ENCODE measurements around the gene ZNF30.
A peak's percentile ranks its signal among the peaks of the same experiment; 100 is the strongest.
"Not testable (repeated sequence)": the region's sequence is repeated elsewhere in the genome, so short reads cannot be mapped to it uniquely, and the experiment has no call there.

ZNF30 gene
- 3.6 to 4.6 (median 4.3) reads per million in 3 donors for total RNA-seq

GRCh38 chr19:34926685-34927375 lies at the start of gene ZNF30:
TSS of gene ZNF30 (plus strand) at chr19:34926903. CDS start at chr19:34929948, 3,045 bp downstream.
- Histone ChIP-seq H3K36me3 (ENCODE audit: control insufficient read depth, insufficient read depth, low read length) (peaks cover 5% of the 10 kb centered on the region), H3K9me3 (ENCODE audit: control insufficient read depth, low read length) (no peaks in the 10 kb centered on the region), H3K4me1 (ENCODE audit: control insufficient read depth, insufficient read depth, low read length, poor library complexity, severe bottlenecking) (no peaks in the 10 kb centered on the region), H3K27ac (ENCODE audit: insufficient read depth, low read length, poor library complexity, severe bottlenecking) (peak within 1 kb of the TSS; percentile 15), H3K27me3 (replicated peaks; ENCODE audit: control insufficient read depth, insufficient read depth, low read length, poor library complexity, severe bottlenecking) (no peaks in the 10 kb centered on the region), H3K4me3 (ENCODE audit: insufficient read depth, low read depth, low read length, poor library complexity, severe bottlenecking) (peak within 1 kb of the TSS; percentile 72)
- peak; percentile 27 to 61 (median 36) for DNase-seq

GRCh38 chr19:34879563-34879962 lies 47.1 kb upstream of the ZNF30 start:
- Histone ChIP-seq H3K4me3 (ENCODE audit: insufficient read depth, low read depth, low read length, poor library complexity, severe bottlenecking) (no peak overlapping the region), H3K9me3 (ENCODE audit: control insufficient read depth, low read length) (no peaks in the 10 kb centered on the region), H3K27me3 (replicated peaks; ENCODE audit: control insufficient read depth, insufficient read depth, low read length, poor library complexity, severe bottlenecking) (no peaks in the 10 kb centered on the region), H3K36me3 (ENCODE audit: control insufficient read depth, insufficient read depth, low read length) (no peaks in the 10 kb centered on the region), H3K4me1 (ENCODE audit: control insufficient read depth, insufficient read depth, low read length, poor library complexity, severe bottlenecking) (no peaks in the 10 kb centered on the region), H3K27ac (ENCODE audit: insufficient read depth, low read length, poor library complexity, severe bottlenecking) (no peak overlapping the region)
- no peak for DNase-seq

GRCh38 chr19:34880034-34880433 lies 46.7 kb upstream of the ZNF30 start:
- no peak for DNase-seq
- H3K27me3 ChIP-seq (replicated peaks; ENCODE audit: control insufficient read depth, insufficient read depth, low read length, poor library complexity, severe bottlenecking), result no peaks in the 10 kb centered on the region
- H3K9me3 ChIP-seq (ENCODE audit: control insufficient read depth, low read length), result no peaks in the 10 kb centered on the region
- H3K36me3 ChIP-seq (ENCODE audit: control insufficient read depth, insufficient read depth, low read length), result no peaks in the 10 kb centered on the region
- H3K27ac ChIP-seq (ENCODE audit: insufficient read depth, low read length, poor library complexity, severe bottlenecking), result no peak overlapping the region
- no peaks in the 10 kb centered on the region for H3K4me1 ChIP-seq (ENCODE audit: control insufficient read depth, insufficient read depth, low read length, poor library complexity, severe bottlenecking)
- H3K4me3 ChIP-seq (ENCODE audit: insufficient read depth, low read depth, low read length, poor library complexity, severe bottlenecking), result no peak overlapping the region

GRCh38 chr19:34881982-34882381 lies 44.7 kb upstream of the ZNF30 start:
- no peak overlapping the region for H3K27ac ChIP-seq (ENCODE audit: insufficient read depth, low read length, poor library complexity, severe bottlenecking)
- H3K4me1 ChIP-seq (ENCODE audit: control insufficient read depth, insufficient read depth, low read length, poor library complexity, severe bottlenecking), result no peaks in the 10 kb centered on the region
- no peak for DNase-seq
- no peaks in the 10 kb centered on the region for H3K27me3 ChIP-seq (replicated peaks; ENCODE audit: control insufficient read depth, insufficient read depth, low read length, poor library complexity, severe bottlenecking)
- no peaks in the 10 kb centered on the region for H3K9me3 ChIP-seq (ENCODE audit: control insufficient read depth, low read length)
- H3K4me3 ChIP-seq (ENCODE audit: insufficient read depth, low read depth, low read length, poor library complexity, severe bottlenecking), result no peak overlapping the region
- H3K36me3 ChIP-seq (ENCODE audit: control insufficient read depth, insufficient read depth, low read length), result no peaks in the 10 kb centered on the region

GRCh38 chr19:34888091-34888490 lies 38.6 kb upstream of the ZNF30 start:
- H3K27me3 ChIP-seq (replicated peaks; ENCODE audit: control insufficient read depth, insufficient read depth, low read length, poor library complexity, severe bottlenecking), result no peaks in the 10 kb centered on the region
- H3K4me1 ChIP-seq (ENCODE audit: control insufficient read depth, insufficient read depth, low read length, poor library complexity, severe bottlenecking), result no peaks in the 10 kb centered on the region
- no peaks in the 10 kb centered on the region for H3K36me3 ChIP-seq (ENCODE audit: control insufficient read depth, insufficient read depth, low read length)
- DNase-seq, result no peak
- no peaks in the 10 kb centered on the region for H3K9me3 ChIP-seq (ENCODE audit: control insufficient read depth, low read length)
- H3K4me3 ChIP-seq (ENCODE audit: insufficient read depth, low read depth, low read length, poor library complexity, severe bottlenecking), result no peak overlapping the region
- no peak overlapping the region for H3K27ac ChIP-seq (ENCODE audit: insufficient read depth, low read length, poor library complexity, severe bottlenecking)

- DNase-seq, result no peak
- H3K4me1 ChIP-seq (ENCODE audit: control insufficient read depth, insufficient read depth, low read length, poor library complexity, severe bottlenecking), result peaks cover 5% of the 10 kb centered on the region
- no peak overlapping the region for H3K27ac ChIP-seq (ENCODE audit: insufficient read depth, low read length, poor library complexity, severe bottlenecking)
- H3K9me3 ChIP-seq (ENCODE audit: control insufficient read depth, low read length), result no peaks in the 10 kb centered on the region
- H3K4me3 ChIP-seq (ENCODE audit: insufficient read depth, low read depth, low read length, poor library complexity, severe bottlenecking), result no peak overlapping the region
- peaks cover 2% of the 10 kb centered on the region for H3K27me3 ChIP-seq (replicated peaks; ENCODE audit: control insufficient read depth, insufficient read depth, low read length, poor library complexity, severe bottlenecking)
- no peaks in the 10 kb centered on the region for H3K36me3 ChIP-seq (ENCODE audit: control insufficient read depth, insufficient read depth, low read length)
Measured at GRCh38 chr19:34900245-34900644, 26.5 kb upstream of the ZNF30 start.

- no peaks in the 10 kb centered on the region for H3K36me3 ChIP-seq (ENCODE audit: control insufficient read depth, insufficient read depth, low read length)
- peak overlapping the region; percentile 8 for H3K4me3 ChIP-seq (ENCODE audit: insufficient read depth, low read depth, low read length, poor library complexity, severe bottlenecking)
- no peak overlapping the region for H3K27ac ChIP-seq (ENCODE audit: insufficient read depth, low read length, poor library complexity, severe bottlenecking)
- no peak for DNase-seq
- peaks cover 5% of the 10 kb centered on the region for H3K4me1 ChIP-seq (ENCODE audit: control insufficient read depth, insufficient read depth, low read length, poor library complexity, severe bottlenecking)
- H3K27me3 ChIP-seq (replicated peaks; ENCODE audit: control insufficient read depth, insufficient read depth, low read length, poor library complexity, severe bottlenecking), result peaks cover 12% of the 10 kb centered on the region
- no peaks in the 10 kb centered on the region for H3K9me3 ChIP-seq (ENCODE audit: control insufficient read depth, low read length)
Measured at GRCh38 chr19:34904664-34905527, 21.8 kb upstream of the ZNF30 start.

GRCh38 chr19:34910770-34911169 lies 15.9 kb upstream of the ZNF30 start:
- H3K27me3 ChIP-seq (replicated peaks; ENCODE audit: control insufficient read depth, insufficient read depth, low read length, poor library complexity, severe bottlenecking), result peaks cover 9% of the 10 kb centered on the region
- H3K27ac ChIP-seq (ENCODE audit: insufficient read depth, low read length, poor library complexity, severe bottlenecking), result no peak overlapping the region
- DNase-seq, result no peak
- H3K36me3 ChIP-seq (ENCODE audit: control insufficient read depth, insufficient read depth, low read length), result no peaks in the 10 kb centered on the region
- no peaks in the 10 kb centered on the region for H3K9me3 ChIP-seq (ENCODE audit: control insufficient read depth, low read length)
- no peak overlapping the region for H3K4me3 ChIP-seq (ENCODE audit: insufficient read depth, low read depth, low read length, poor library complexity, severe bottlenecking)
- no peaks in the 10 kb centered on the region for H3K4me1 ChIP-seq (ENCODE audit: control insufficient read depth, insufficient read depth, low read length, poor library complexity, severe bottlenecking)

- not testable (repeated sequence) for DNase-seq; H3K36me3 ChIP-seq (ENCODE audit: control insufficient read depth, insufficient read depth, low read length); H3K4me1 ChIP-seq (ENCODE audit: control insufficient read depth, insufficient read depth, low read length, poor library complexity, severe bottlenecking); H3K9me3 ChIP-seq (ENCODE audit: control insufficient read depth, low read length); H3K4me3 ChIP-seq (ENCODE audit: insufficient read depth, low read depth, low read length, poor library complexity, severe bottlenecking); H3K27me3 ChIP-seq (replicated peaks; ENCODE audit: control insufficient read depth, insufficient read depth, low read length, poor library complexity, severe bottlenecking); H3K27ac ChIP-seq (ENCODE audit: insufficient read depth, low read length, poor library complexity, severe bottlenecking)
Measured at GRCh38 chr19:34917144-34917543, 9.6 kb upstream of the ZNF30 start.

GRCh38 chr19:34918190-34918589 lies 8.5 kb upstream of the ZNF30 start:
- Histone ChIP-seq H3K9me3 (ENCODE audit: control insufficient read depth, low read length) (no peaks in the 10 kb centered on the region), H3K27me3 (replicated peaks; ENCODE audit: control insufficient read depth, insufficient read depth, low read length, poor library complexity, severe bottlenecking) (no peaks in the 10 kb centered on the region), H3K4me1 (ENCODE audit: control insufficient read depth, insufficient read depth, low read length, poor library complexity, severe bottlenecking) (no peaks in the 10 kb centered on the region), H3K36me3 (ENCODE audit: control insufficient read depth, insufficient read depth, low read length) (no peaks in the 10 kb centered on the region), H3K4me3 (ENCODE audit: insufficient read depth, low read depth, low read length, poor library complexity, severe bottlenecking) (no peak overlapping the region), H3K27ac (ENCODE audit: insufficient read depth, low read length, poor library complexity, severe bottlenecking) (no peak overlapping the region)
- DNase-seq, result no peak

All from effector memory CD4-positive, alpha-beta T cell (primary cell).